ENCODE measurements around the gene RNF40. TPM values are rescaled to one million over a fixed set of nuclear protein-coding genes. Genes with fewer than 3 reads are reported as not detected.

RNF40 gene
- total and polyA plus RNA-seq, 2 of the 8 experiments (the other 6 are each of a cell fraction or from before 2014, with no cell fraction given), result 38.5 to 68.7 TPM

- H3K27ac ChIP-seq (ENCODE audit: low read depth, low read length), result no peak overlapping the region
- H3K27me3 ChIP-seq (replicated peaks in 1 of 4; ENCODE audit: control insufficient read depth in 3 of 4, extremely low read depth in 1 of 4, insufficient read depth in 3 of 4, low read length in 3 of 4), result peaks cover 0 to 5% (median 2%) of the 10 kb centered on the region in 4 experiments; a peak in 1 of 7 replicates
- no peak overlapping the region for H3K4ac ChIP-seq (replicated peaks; ENCODE audit: insufficient read length, low read depth, low read length)
- CTCF ChIA-PET (ENCODE audit: partially characterized antibody), result interaction anchor here (0.6 to 3.8 kb wide), 18 partner anchors 8 to 1063 kb away, joined by 3 to 19 read pairs (median 4); no protein-coding TSS in a partner anchor
- H3K79me2 ChIP-seq (ENCODE audit: control insufficient read depth in 1 of 2, insufficient read depth in 2 of 2, low read length in 2 of 2), result no peaks in the 10 kb centered on the region
- no peak overlapping the region for H2BK120ac ChIP-seq (replicated peaks; ENCODE audit: low read depth, low read length)
- no peak overlapping the region for H2BK12ac ChIP-seq (ENCODE audit: low read depth, low read length)
- POLR2A ChIA-PET (ENCODE audit: partially characterized antibody), result interaction anchor here (0.6 to 2.5 kb wide), 12 partner anchors 9 to 197 kb away, joined by 3 to 8 read pairs (median 4); partner anchors contain the start of gene ZNF629
- H3K56ac ChIP-seq (replicated peaks; ENCODE audit: insufficient read length, low read depth, low read length), result no peak overlapping the region
- H2AFZ ChIP-seq (ENCODE audit: low read length), result peak overlapping the region; percentile 95
- FAIRE-seq (no peak), DNase-seq (ENCODE audit: low read depth in 1 of 2, low spot score in 2 of 2) (no peak)
- peak overlapping the region; percentile 21 to 55 (median 29); a peak in 5 of 8 replicates for H3K4me3 ChIP-seq (ENCODE audit: extremely low read depth in 1 of 4, insufficient read depth in 2 of 4, low read depth in 3 of 4, low read length in 4 of 4)
- peak overlapping the region; percentile 56 to 65 for H3K4me2 ChIP-seq (ENCODE audit: insufficient read depth in 1 of 2, low read depth in 2 of 2, low read length in 2 of 2)
- no peaks in the 10 kb centered on the region for H3K9me3 ChIP-seq (ENCODE audit: insufficient read depth in 2 of 2, low read depth in 1 of 2, low read length in 1 of 2)
- no peak overlapping the region for H4K5ac ChIP-seq (ENCODE audit: insufficient read length, low read depth, low read length)
- no peak overlapping the region; the same call in 1 of the 2 replicates for H3K18ac ChIP-seq (ENCODE audit: extremely low read depth, low read length)
- no peak overlapping the region; the same call in 1 of the 2 replicates for H4K8ac ChIP-seq (ENCODE audit: extremely low read depth, insufficient read depth, low read length)
- no peak overlapping the region for H2BK5ac ChIP-seq (ENCODE audit: low read depth, low read length)
- H3K23ac ChIP-seq (ENCODE audit: insufficient read length), result no peak overlapping the region
- 80% methylated on average over 3 of the region's 3 CpGs; no CpG with 5 or more reads in 1 of the 2 experiments for WGBS, 2 experiments (ENCODE audit: extremely low coverage in 1 of 2, insufficient coverage in 1 of 2, insufficient read length in 1 of 2, insufficient replicate concordance in 2 of 2, low coverage in 1 of 2, low lambda C conversion rate in 2 of 2, missing lambda C conversion rate in 1 of 2)
- H3K79me1 ChIP-seq (ENCODE audit: low read depth, low read length), result no peaks in the 10 kb centered on the region
- no peak overlapping the region for H3K14ac ChIP-seq (ENCODE audit: insufficient read length)
- H3K36me3 ChIP-seq (ENCODE audit: control insufficient read depth in 2 of 4, insufficient read depth in 4 of 4, low read length in 3 of 4), result no peaks in the 10 kb centered on the region
- no peaks in the 10 kb centered on the region for H4K20me1 ChIP-seq (replicated peaks in 1 of 2; ENCODE audit: control insufficient read depth in 1 of 2, insufficient read depth in 2 of 2, low read length in 2 of 2)
- no peak overlapping the region for H4K91ac ChIP-seq (replicated peaks; ENCODE audit: insufficient read length, low read length)
- TF ChIP-seq HDAC6 (IDR thresholded peaks at IDR 0.05; ENCODE audit: low read depth, low read length) (no peak), SP2 (IDR thresholded peaks at IDR 0.05; ENCODE audit: low read length) (no peak), NANOG (IDR thresholded peaks at IDR 0.05; ENCODE audit: insufficient read depth, low read depth, low read length, poor library complexity, severe bottlenecking) (no peak), KDM4A (IDR thresholded peaks at IDR 0.05; ENCODE audit: low read depth, low read length, severe bottlenecking) (no peak), CHD1 (IDR thresholded peaks at IDR 0.05; ENCODE audit: low read depth, low read length) (no peak), SIN3A (conservative IDR thresholded peaks at IDR 0.05 in 1 of 2, IDR thresholded peaks at IDR 0.05 in 1 of 2; ENCODE audit: low read depth in 1 of 2, low read length in 2 of 2) (no peak), ASH2L (IDR thresholded peaks at IDR 0.05; ENCODE audit: low read length) (no peak), SIRT6 (IDR thresholded peaks at IDR 0.05; ENCODE audit: low read length) (no peak), EP300 (IDR thresholded peaks at IDR 0.05; ENCODE audit: borderline replicate concordance in 1 of 2, low read depth in 2 of 2, low read length in 2 of 2) (no peak), POU5F1 (IDR thresholded peaks at IDR 0.05; ENCODE audit: low read depth, low read length) (no peak), CTBP2 (IDR thresholded peaks at IDR 0.05; ENCODE audit: borderline replicate concordance, insufficient read depth, insufficient read length, low read length) (no peak), CEBPB (IDR thresholded peaks at IDR 0.05; ENCODE audit: low read depth, low read length) (no peak)
- peak overlapping the region in 2 of 4 experiments; percentile 10 to 24; a peak in 1 of 7 replicates for H3K9ac ChIP-seq (replicated peaks in 1 of 4; ENCODE audit: extremely low read depth in 1 of 4, low read depth in 3 of 4, low read length in 3 of 4)
- no peak overlapping the region for H2AK5ac ChIP-seq (ENCODE audit: low read depth, low read length)
- H2BK15ac ChIP-seq (ENCODE audit: low read length), result 0 out of 2 replicates have a peak overlapping the region, but pooled peaks have one; percentile 37
- H3K4me1 ChIP-seq (replicated peaks in 1 of 4; ENCODE audit: control insufficient read depth in 3 of 4, insufficient read depth in 4 of 4, low read length in 3 of 4), result no peaks in the 10 kb centered on the region; a peak in 4 of 7 replicates
- peaks cover 2% of the 10 kb centered on the region; the same call in 1 of the 2 replicates for H3K23me2 ChIP-seq (ENCODE audit: low read depth, low read length)
- no peak overlapping the region for H2BK20ac ChIP-seq (ENCODE audit: low read length)
Measured at GRCh38 chr16:30813821-30814189, 51.7 kb downstream of the RNF40 start.

All from H1 (cell line).